ENCODE measurements around the gene ARHGAP28.

The ARHGAP28 gene

GRCh38 chr18:6956495-6956894, 227.0 kb downstream of the ARHGAP28 start:
- H3K27me3 Mint-ChIP-seq (ENCODE audit: low read depth): peaks cover 3% of the 10 kb centered on the region
- no peaks in the 10 kb centered on the region for H3K4me1 Mint-ChIP-seq
- H3K36me3 Mint-ChIP-seq (ENCODE audit: low read depth): peaks cover 53% of the 10 kb centered on the region
- TF ChIP-seq CTCF (IDR thresholded peaks at IDR 0.05; ENCODE audit: unreplicated experiment in 3 of 3): no peak
- no peaks in the 10 kb centered on the region for H3K9me3 Mint-ChIP-seq
- no peak overlapping the region for H3K27ac Mint-ChIP-seq
- H3K4me3 Mint-ChIP-seq: no peak overlapping the region

GRCh38 chr18:6956999-6957398, 227.5 kb downstream of the ARHGAP28 start:
- H3K27me3 Mint-ChIP-seq (ENCODE audit: low read depth): peaks cover 3% of the 10 kb centered on the region

DNA sequence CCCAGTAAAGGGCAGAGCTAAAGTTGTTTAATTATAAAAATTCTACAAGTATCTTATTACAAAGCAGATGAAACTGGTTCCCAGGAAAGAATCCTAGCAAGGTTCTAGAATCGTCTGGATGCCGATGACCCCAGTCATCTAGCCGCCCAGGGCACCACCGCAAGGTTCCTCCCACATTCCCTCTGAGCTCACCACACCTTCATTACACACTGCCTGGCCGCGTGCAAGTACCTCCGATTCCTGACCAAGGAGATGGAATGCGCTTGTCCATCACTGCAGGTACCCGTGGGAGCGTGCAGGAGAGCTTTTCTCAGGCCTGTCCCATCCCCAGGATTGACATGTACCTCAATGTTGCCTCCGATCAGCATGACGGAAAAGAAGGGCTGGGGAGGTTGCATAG, 229.6 kb downstream of the ARHGAP28 start:
- Mint-ChIP-seq H3K4me1 (no peaks in the 10 kb centered on the region), H3K9me3 (no peaks in the 10 kb centered on the region), H3K27me3 (ENCODE audit: low read depth) (peaks cover 3% of the 10 kb centered on the region)

More at GRCh38 chr18:6956999-6957398, 227.5 kb downstream of the ARHGAP28 start:
- no peaks in the 10 kb centered on the region for H3K9me3 Mint-ChIP-seq
- TF ChIP-seq CTCF (IDR thresholded peaks at IDR 0.05; ENCODE audit: unreplicated experiment in 3 of 3): no peak
- no peak overlapping the region for H3K4me3 Mint-ChIP-seq
- H3K27ac Mint-ChIP-seq: no peak overlapping the region
- H3K4me1 Mint-ChIP-seq: no peaks in the 10 kb centered on the region
- peaks cover 52% of the 10 kb centered on the region for H3K36me3 Mint-ChIP-seq (ENCODE audit: low read depth)

DNA sequence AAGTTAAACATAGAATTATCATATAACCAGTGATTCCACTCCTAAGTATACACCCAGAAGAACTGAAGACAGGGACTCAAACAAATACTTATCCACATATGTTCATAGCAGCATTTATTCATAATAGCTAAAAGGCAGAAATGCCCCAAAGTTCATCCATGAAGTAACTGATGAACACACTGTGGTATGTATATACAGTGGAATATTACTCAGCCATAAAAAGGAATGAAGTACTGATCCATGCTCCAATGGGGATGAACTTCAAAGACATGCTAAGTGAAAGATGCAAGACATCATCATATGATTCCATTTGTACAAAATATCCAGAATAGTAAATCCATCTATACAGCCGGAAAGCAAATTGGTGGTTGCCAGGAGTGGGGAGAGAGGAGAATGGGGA, 230.6 kb downstream of the ARHGAP28 start:
- Mint-ChIP-seq H3K27me3 (ENCODE audit: low read depth) (no peaks in the 10 kb centered on the region), H3K27ac (no peak overlapping the region), H3K9me3 (no peaks in the 10 kb centered on the region), H3K36me3 (ENCODE audit: low read depth) (peaks cover 50% of the 10 kb centered on the region), H3K4me1 (no peaks in the 10 kb centered on the region), H3K4me3 (no peak overlapping the region)
- TF ChIP-seq CTCF (IDR thresholded peaks at IDR 0.05; ENCODE audit: unreplicated experiment in 3 of 3): no peak

More for the DNA sequence above, 229.6 kb downstream of the ARHGAP28 start:
- TF ChIP-seq CTCF (IDR thresholded peaks at IDR 0.05; ENCODE audit: unreplicated experiment in 3 of 3): no peak
- Mint-ChIP-seq H3K27ac (no peak overlapping the region), H3K36me3 (ENCODE audit: low read depth) (peaks cover 50% of the 10 kb centered on the region), H3K4me3 (no peak overlapping the region)

- H3K4me3 Mint-ChIP-seq: no peak overlapping the region
- peaks cover 54% of the 10 kb centered on the region for H3K36me3 Mint-ChIP-seq (ENCODE audit: low read depth)
- no peaks in the 10 kb centered on the region for H3K9me3 Mint-ChIP-seq
- no peak overlapping the region for H3K27ac Mint-ChIP-seq
- no peaks in the 10 kb centered on the region for H3K4me1 Mint-ChIP-seq
- no peak for TF ChIP-seq CTCF (IDR thresholded peaks at IDR 0.05; ENCODE audit: unreplicated experiment in 3 of 3)
- no peaks in the 10 kb centered on the region for H3K27me3 Mint-ChIP-seq (ENCODE audit: low read depth)
Observed at GRCh38 chr18:6960656-6961055, 231.1 kb downstream of the ARHGAP28 start.

GRCh38 chr18:6961331-6961730, 231.8 kb downstream of the ARHGAP28 start:
- Mint-ChIP-seq H3K27ac (no peak overlapping the region), H3K36me3 (ENCODE audit: low read depth) (peaks cover 58% of the 10 kb centered on the region), H3K4me3 (no peak overlapping the region), H3K4me1 (no peaks in the 10 kb centered on the region), H3K9me3 (no peaks in the 10 kb centered on the region), H3K27me3 (ENCODE audit: low read depth) (no peaks in the 10 kb centered on the region)
- no peak for TF ChIP-seq CTCF (IDR thresholded peaks at IDR 0.05; ENCODE audit: unreplicated experiment in 3 of 3)

All from nephron (organoid).